ENCODE data around the gene MKS1. TPM values are rescaled to one million over a fixed set of nuclear protein-coding genes. Genes with fewer than 3 reads are reported as not detected.

Gene MKS1
- total RNA-seq, 1 experiment from 2014 or later = 23.9 TPM

- Histone ChIP-seq H2AFZ (ENCODE audit: low read length) (no peak overlapping the region), H3K9me2 (replicated peaks; ENCODE audit: low read length) (no peaks in the 10 kb centered on the region), H3K27me3 (ENCODE audit: low read length) (peaks cover 34% of the 10 kb centered on the region), H3F3A (ENCODE audit: low read length, unreplicated experiment) (no peaks in the 10 kb centered on the region), H3K79me2 (ENCODE audit: low read length) (no peaks in the 10 kb centered on the region), H4K20me1 (ENCODE audit: low read length) (no peaks in the 10 kb centered on the region), H3K36me3 (ENCODE audit: low read depth, low read length) (no peaks in the 10 kb centered on the region), H3K4me2 (ENCODE audit: low read length) (no peak overlapping the region), H3K9ac (ENCODE audit: low read length) (no peak overlapping the region), H3K9me3 (ENCODE audit: low read length) (no peaks in the 10 kb centered on the region), H3K4me3 (ENCODE audit: low read length) (no peak overlapping the region), H3K4me1 (ENCODE audit: insufficient read depth, low read length) (peaks cover 5% of the 10 kb centered on the region; the same call in 1 of the 2 replicates), H3K27ac (ENCODE audit: low read length) (no peak overlapping the region)
- ChIA-PET CTCF (interaction anchor here (0.6 kb wide), 1 partner anchor 149 kb away, joined by 3 read pairs; no protein-coding TSS in a partner anchor), POLR2A (ENCODE audit: unreplicated experiment) (no interaction called here)
- BruUV-seq (replicated peaks) = no TSS peak
- DNase-seq = no peak
- intact Hi-C loops (cut with micrococcal nuclease) = loop anchor here (2.0 to 5.0 kb wide), 2 partner anchors 23 to 200 kb away; no protein-coding TSS in a partner anchor
- no peak for ATAC-seq
- TF ChIP-seq EZH2 (IDR thresholded peaks at IDR 0.05; ENCODE audit: low read length, unreplicated experiment) (no peak), CTCF (conservative IDR thresholded peaks at IDR 0.05; ENCODE audit: low read depth, low read length) (no peak), EZH2phosphoT487 (IDR thresholded peaks at IDR 0.05; ENCODE audit: borderline replicate concordance, low read length) (no peak)
Observed at GRCh38 chr17:58247511-58248363, 28.7 kb upstream of the MKS1 start.

- Histone ChIP-seq H3K4me2 (ENCODE audit: low read length) (no peak overlapping the region), H3F3A (ENCODE audit: low read length, unreplicated experiment) (no peaks in the 10 kb centered on the region), H3K36me3 (ENCODE audit: low read depth, low read length) (no peaks in the 10 kb centered on the region), H3K4me1 (ENCODE audit: insufficient read depth, low read length) (peaks cover 5% of the 10 kb centered on the region; the same call in 1 of the 2 replicates), H3K9me2 (replicated peaks; ENCODE audit: low read length) (no peaks in the 10 kb centered on the region), H4K20me1 (ENCODE audit: low read length) (no peaks in the 10 kb centered on the region), H3K27me3 (ENCODE audit: low read length) (peaks cover 36% of the 10 kb centered on the region), H2AFZ (ENCODE audit: low read length) (no peak overlapping the region), H3K9me3 (ENCODE audit: low read length) (no peaks in the 10 kb centered on the region), H3K79me2 (ENCODE audit: low read length) (no peaks in the 10 kb centered on the region), H3K27ac (ENCODE audit: low read length) (no peak overlapping the region), H3K4me3 (ENCODE audit: low read length) (no peak overlapping the region), H3K9ac (ENCODE audit: low read length) (no peak overlapping the region)
- DNase-seq (no peak), ATAC-seq (no peak)
- BruUV-seq (replicated peaks) = no TSS peak
- ChIA-PET POLR2A (ENCODE audit: unreplicated experiment) (no interaction called here), CTCF (no interaction called here)
- TF ChIP-seq EZH2 (IDR thresholded peaks at IDR 0.05; ENCODE audit: low read length, unreplicated experiment) = no peak
- no peak for TF ChIP-seq CTCF (conservative IDR thresholded peaks at IDR 0.05; ENCODE audit: low read depth, low read length)
- TF ChIP-seq EZH2phosphoT487 (IDR thresholded peaks at IDR 0.05; ENCODE audit: borderline replicate concordance, low read length) = no peak
- intact Hi-C loops (cut with micrococcal nuclease) = loop anchor here (5.0 kb wide), 1 partner anchor 201 kb away; no protein-coding TSS in a partner anchor
Observed at GRCh38 chr17:58246781-58247180, 27.7 kb upstream of the MKS1 start.
